ENCODE data around the gene ZNF618. TPM values are rescaled to one million over a fixed set of nuclear protein-coding genes. Genes with fewer than 3 reads are reported as not detected.

Gene ZNF618
- total RNA-seq, 4 donors from 2014 or later: 2.9 to 5.8 (median 4.2) TPM

DNA sequence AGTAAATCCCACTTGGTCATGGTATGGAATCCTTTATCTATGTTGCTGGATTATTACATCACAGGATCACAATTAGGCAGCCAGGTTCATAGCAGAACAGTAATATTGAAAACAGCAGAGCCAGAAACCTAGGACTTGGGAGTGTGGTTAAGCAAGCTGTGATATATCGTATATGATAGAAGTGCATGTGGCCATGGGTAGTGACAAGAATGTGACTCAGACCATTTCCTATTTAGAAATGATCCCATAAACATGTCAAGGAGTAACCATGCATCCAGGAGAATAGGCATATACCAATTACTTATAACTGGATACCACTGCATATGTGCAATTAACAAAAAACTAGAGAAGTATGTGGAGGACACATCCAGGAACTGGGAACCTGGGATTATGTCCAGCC, 170.8 kb downstream of the ZNF618 start:
- peaks cover 23% of the 10 kb centered on the region for H3K36me3 ChIP-seq

GRCh38 chr9:114047717-114048116, 171.6 kb downstream of the ZNF618 start:
- Histone ChIP-seq H3K36me3 (peaks cover 23% of the 10 kb centered on the region), H3K4me1 (no peaks in the 10 kb centered on the region), H3K9me3 (no peaks in the 10 kb centered on the region), H3K27me3 (no peaks in the 10 kb centered on the region), H3K27ac (no peak overlapping the region), H3K4me3 (no peak overlapping the region)
- DNase-seq (ENCODE audit: low spot score in 2 of 2): peak; percentile 44 to 46
- TF ChIP-seq EP300 (IDR thresholded peaks at IDR 0.05) (no peak), POLR2AphosphoS5 (IDR thresholded peaks at IDR 0.05) (no peak), CTCF (IDR thresholded peaks at IDR 0.05) (no peak), POLR2A (IDR thresholded peaks at IDR 0.05) (no peak)
- 86% methylated on average over 3 of the region's 3 CpGs for WGBS

More for the DNA sequence above, 170.8 kb downstream of the ZNF618 start:
- TF ChIP-seq EP300 (IDR thresholded peaks at IDR 0.05) (no peak), POLR2AphosphoS5 (IDR thresholded peaks at IDR 0.05) (no peak), POLR2A (IDR thresholded peaks at IDR 0.05) (no peak), CTCF (IDR thresholded peaks at IDR 0.05) (no peak)
- H3K4me1 ChIP-seq: no peaks in the 10 kb centered on the region
- no peak overlapping the region for H3K27ac ChIP-seq
- H3K27me3 ChIP-seq: no peaks in the 10 kb centered on the region
- DNase-seq (ENCODE audit: low spot score in 2 of 2): no peak
- H3K9me3 ChIP-seq: no peaks in the 10 kb centered on the region
- no peak overlapping the region for H3K4me3 ChIP-seq
- 92% methylated on average over 1 of the region's 1 CpG for WGBS

DNA sequence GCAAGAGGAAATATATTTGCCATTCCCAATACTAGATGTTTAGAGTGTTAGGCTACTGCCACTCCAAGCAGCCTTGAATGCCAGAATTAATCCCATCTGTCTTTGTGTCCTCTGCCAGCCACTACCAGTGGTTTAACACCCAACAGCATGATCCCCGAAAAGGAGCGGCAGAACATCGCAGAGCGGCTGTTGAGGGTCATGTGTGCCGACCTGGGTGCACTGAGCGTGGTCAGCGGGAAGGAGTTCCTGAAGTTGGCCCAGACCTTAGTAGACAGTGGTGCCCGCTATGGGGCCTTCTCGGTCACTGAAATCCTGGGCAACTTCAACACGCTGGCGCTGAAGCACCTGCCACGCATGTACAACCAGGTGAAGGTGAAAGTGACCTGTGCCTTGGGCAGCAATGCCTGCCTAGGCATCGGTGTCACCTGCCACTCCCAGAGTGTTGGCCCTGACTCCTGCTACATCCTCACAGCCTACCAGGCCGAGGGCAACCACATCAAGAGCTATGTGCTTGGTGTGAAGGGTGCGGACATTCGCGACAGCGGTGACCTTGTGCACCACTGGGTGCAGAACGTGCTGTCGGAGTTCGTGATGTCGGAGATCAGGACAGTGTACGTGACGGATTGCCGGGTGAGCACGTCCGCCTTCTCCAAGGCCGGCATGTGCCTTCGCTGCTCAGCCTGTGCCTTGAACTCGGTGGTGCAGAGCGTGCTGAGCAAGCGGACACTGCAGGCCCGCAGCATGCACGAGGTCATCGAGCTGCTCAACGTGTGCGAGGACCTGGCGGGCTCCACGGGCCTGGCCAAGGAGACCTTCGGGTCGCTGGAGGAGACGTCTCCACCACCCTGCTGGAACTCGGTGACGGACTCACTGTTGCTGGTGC, 172.7 kb downstream of the ZNF618 start:
- no peak overlapping the region for H3K4me3 ChIP-seq
- H3K4me1 ChIP-seq: no peaks in the 10 kb centered on the region
- peak; percentile 30 to 54 for DNase-seq (ENCODE audit: low spot score in 2 of 2)
- H3K36me3 ChIP-seq: peaks cover 26% of the 10 kb centered on the region
- no peak for TF ChIP-seq POLR2A (IDR thresholded peaks at IDR 0.05)
- TF ChIP-seq POLR2AphosphoS5 (IDR thresholded peaks at IDR 0.05): no peak
- TF ChIP-seq CTCF (IDR thresholded peaks at IDR 0.05): no peak
- TF ChIP-seq EP300 (IDR thresholded peaks at IDR 0.05): no peak
- no peaks in the 10 kb centered on the region for H3K27me3 ChIP-seq
- no peak overlapping the region for H3K27ac ChIP-seq
- no peaks in the 10 kb centered on the region for H3K9me3 ChIP-seq
- 97% methylated on average over 31 of the region's 44 CpGs for WGBS

GRCh38 chr9:114049441-114050225, 173.5 kb downstream of the ZNF618 start:
- H3K27ac ChIP-seq: no peak overlapping the region
- H3K4me3 ChIP-seq: no peak overlapping the region
- H3K27me3 ChIP-seq: no peaks in the 10 kb centered on the region
- no peaks in the 10 kb centered on the region for H3K9me3 ChIP-seq
- peaks cover 26% of the 10 kb centered on the region for H3K36me3 ChIP-seq
- H3K4me1 ChIP-seq: no peaks in the 10 kb centered on the region
- DNase-seq (ENCODE audit: low spot score in 2 of 2): peak; percentile 28 to 47
- 98% methylated on average over 29 of the region's 40 CpGs for WGBS
- TF ChIP-seq CTCF (IDR thresholded peaks at IDR 0.05): no peak
- TF ChIP-seq POLR2AphosphoS5 (IDR thresholded peaks at IDR 0.05): no peak
- no peak for TF ChIP-seq EP300 (IDR thresholded peaks at IDR 0.05)
- no peak for TF ChIP-seq POLR2A (IDR thresholded peaks at IDR 0.05)

- peak in 1 of 2 donors; percentile 15 for DNase-seq (ENCODE audit: low spot score in 2 of 2)
- Histone ChIP-seq H3K4me1 (no peaks in the 10 kb centered on the region), H3K27me3 (no peaks in the 10 kb centered on the region), H3K4me3 (no peak overlapping the region), H3K27ac (no peak overlapping the region), H3K36me3 (peaks cover 26% of the 10 kb centered on the region), H3K9me3 (no peaks in the 10 kb centered on the region)
- 91% methylated on average over 10 of the region's 11 CpGs for WGBS
- no peak for TF ChIP-seq POLR2A (IDR thresholded peaks at IDR 0.05)
- TF ChIP-seq CTCF (IDR thresholded peaks at IDR 0.05): no peak
- no peak for TF ChIP-seq EP300 (IDR thresholded peaks at IDR 0.05)
- TF ChIP-seq POLR2AphosphoS5 (IDR thresholded peaks at IDR 0.05): no peak
Measured at GRCh38 chr9:114050226-114050568, 174.1 kb downstream of the ZNF618 start.
